ENCODE data around the gene THOC6. TPM values are rescaled to one million over a fixed set of nuclear protein-coding genes. Genes with fewer than 3 reads are reported as not detected.

Gene THOC6
- total and polyA plus RNA-seq, 12 donors = 7.0 to 40.3 (median 10.6) TPM

GRCh38 chr16:3063625-3064386 is 40.0 kb downstream of the THOC6 start:
- H3K4me1 ChIP-seq = peaks cover 6 to 61% (median 22%) of the 10 kb centered on the region in 9 donors
- intact Hi-C loops (cut with DNase I) = loop anchor here in 5 of 10 donors (2.0 to 5.0 kb wide), 5 partner anchors 23 to 68 kb away; partner anchors contain the start of gene ZSCAN10 (in 2 of the 5)
- H3K36me3 ChIP-seq = peaks cover 0 to 16% (median 0%) of the 10 kb centered on the region in 9 donors
- DNase-seq (no peak), ATAC-seq (no peak)
- TF ChIP-seq CTCF (IDR thresholded peaks at IDR 0.05) = no peak
- no peaks in the 10 kb centered on the region for H3K9me3 ChIP-seq
- no peaks in the 10 kb centered on the region for H3K27me3 ChIP-seq
- peak overlapping the region in 7 of 10 donors; percentile 82 to 94 (median 90) for H3K27ac ChIP-seq
- H3K4me3 ChIP-seq = no peak overlapping the region
- WGBS, 2 donors = 89 to 91% methylated on average over 8 of the region's 8 CpGs

GRCh38 chr16:3065069-3065741 is 41.4 kb downstream of the THOC6 start, which contains the start of gene IL32:
Gene IL32 (plus strand): TSS chr16:3065640. CDS start chr16:3065812, 172 bp downstream.
- peak; percentile 54 to 88 for DNase-seq
- H3K4me3 ChIP-seq = peak within 1 kb of the TSS; percentile 1 to 71 (median 62)
- 32 to 51% methylated on average over 13 of the region's 13 CpGs for WGBS, 2 donors
- H3K9me3 ChIP-seq = no peaks in the 10 kb centered on the region
- peaks cover 3 to 52% (median 14%) of the 10 kb centered on the region in 9 donors for H3K4me1 ChIP-seq
- H3K27ac ChIP-seq = peak within 1 kb of the TSS; percentile 81 to 94 (median 88)
- H3K36me3 ChIP-seq = peaks cover 0 to 26% (median 0%) of the 10 kb centered on the region in 9 donors
- no peaks in the 10 kb centered on the region for H3K27me3 ChIP-seq
- peak; percentile 70 to 94 (median 91) for ATAC-seq
- intact Hi-C loops (cut with DNase I) = loop anchor here in 2 of 10 donors (2.0 to 5.0 kb wide), 2 partner anchors 22 to 37 kb away; no protein-coding TSS in a partner anchor
- no peak for TF ChIP-seq CTCF (IDR thresholded peaks at IDR 0.05)

- H3K36me3 ChIP-seq = peaks cover 0 to 26% (median 0%) of the 10 kb centered on the region in 9 donors
- H3K27ac ChIP-seq = peak overlapping the region; percentile 81 to 94 (median 88)
- 48 to 59% methylated on average over 26 of the region's 26 CpGs for WGBS, 2 donors
- TF ChIP-seq CTCF (IDR thresholded peaks at IDR 0.05) = no peak
- ATAC-seq = peak in 7 of 8 donors; percentile 11 to 45 (median 36)
- intact Hi-C loops (cut with DNase I) = loop anchor here in 2 of 10 donors (2.0 to 5.0 kb wide), 2 partner anchors 21 to 36 kb away; no protein-coding TSS in a partner anchor
- no peaks in the 10 kb centered on the region for H3K27me3 ChIP-seq
- peak overlapping the region; percentile 1 to 71 (median 62) for H3K4me3 ChIP-seq
- no peaks in the 10 kb centered on the region for H3K9me3 ChIP-seq
- peaks cover 3 to 45% (median 14%) of the 10 kb centered on the region in 9 donors for H3K4me1 ChIP-seq
- no peak for DNase-seq
These were observed 42.1 kb downstream of the THOC6 start for GRCh38 chr16:3065742-3066439.

DNA sequence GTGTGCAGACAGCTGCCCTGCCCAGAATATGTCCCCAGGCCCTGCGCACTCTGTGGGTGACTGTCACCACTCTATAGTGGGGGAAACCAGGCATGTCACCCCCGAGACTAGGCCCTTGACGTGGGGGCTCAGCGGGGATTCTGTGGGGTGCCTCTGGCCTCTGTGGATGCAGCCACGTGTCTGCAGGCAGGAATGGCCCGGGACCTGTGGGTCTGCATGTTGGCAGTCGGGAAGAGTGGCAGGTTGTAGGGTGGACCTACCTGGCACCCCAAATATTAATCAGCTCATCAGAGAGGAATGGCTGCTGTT is 42.6 kb downstream of the THOC6 start:
- intact Hi-C loops (cut with DNase I) = loop anchor here in 1 of 10 donors (5.0 kb wide), 1 partner anchor 36 kb away; no protein-coding TSS in a partner anchor
- no peak for TF ChIP-seq CTCF (IDR thresholded peaks at IDR 0.05)
- ATAC-seq (no peak), DNase-seq (no peak)
- Histone ChIP-seq H3K27ac (peak overlapping the region; percentile 81 to 94 (median 88)), H3K9me3 (no peaks in the 10 kb centered on the region), H3K4me1 (peaks cover 3 to 40% (median 14%) of the 10 kb centered on the region in 9 donors), H3K4me3 (peak overlapping the region in 9 of 10 donors; percentile 43 to 71 (median 65)), H3K27me3 (no peaks in the 10 kb centered on the region), H3K36me3 (peaks cover 0 to 26% (median 0%) of the 10 kb centered on the region in 9 donors)
- 42 to 76% methylated on average over 7 of the region's 7 CpGs for WGBS, 2 donors

All from heart right ventricle (tissue), 16 donors.